Endothelial cell of umbilical vein (primary cell): ENCODE data around the gene DAAM1. TPM values are rescaled to one million over a fixed set of nuclear protein-coding genes. Genes with fewer than 3 reads are reported as not detected.

ENCODE experiments used
- BruUV-seq: library from RNA; stranded (reverse); fragments of 400-500 nt; replicated peaks from 2 replicates; lab custom pipeline; 2021; lab: Mats Ljungman, UMichigan
- CTCF ChIA-PET: fragments of 300-600, 350-600 bp; sonication (Branson Sonifier 250); formaldehyde crosslinking; loops from one replicate; lab custom pipeline; 2021; ENCODE audit warnings: antibody characterized with exemption, inconsistent platforms; lab: Charles Lee
- POLR2A ChIA-PET: fragments of 300-600, 350-600 bp; sonication (Branson Sonifier 250); formaldehyde crosslinking; loops from one replicate; lab custom pipeline; 2021; ENCODE audit warnings: antibody characterized with exemption, inconsistent platforms; lab: Charles Lee
- DNase-seq: peaks from one replicate; pipeline ENCODE4 v3.0.0-alpha.2; 2011; ENCODE audit warnings: low read depth, low spot score
- FAIRE-seq: peaks from 2 replicates; lab custom pipeline; 2011; peaks lifted over from hg19 to GRCh38; lab: Jason Lieb, UNC
- H2AFZ ChIP-seq: 2 replicates; pipeline ENCODE4 v1.6.0; 2012; ENCODE audit warnings: low read depth, low read length, control low read depth, inconsistent platforms
- H3K27ac ChIP-seq: 2 replicates; pipeline ENCODE4 v1.5.1; 2011; ENCODE audit warnings: low read depth, mild to moderate bottlenecking, control low read depth, low read length, moderate library complexity; ENCODE audit not compliant: insufficient read depth
- H3K27me3 ChIP-seq, 2 experiments: 2 replicates each; pipeline versions ENCODE4 v1.6.0 to v1.6.1; 2011; ENCODE audit warnings: low read length in 2 of 2, mixed read lengths in 1 of 2; ENCODE audit not compliant: control insufficient read depth in 2 of 2, insufficient read depth in 2 of 2
- H3K36me3 ChIP-seq, 2 experiments: 2 replicates in 1 of 2; 3 replicates in 1 of 2; pipeline ENCODE4 v1.5.1; 2011; ENCODE audit warnings: low read length in 2 of 2, mild to moderate bottlenecking in 1 of 2, moderate library complexity in 1 of 2; ENCODE audit not compliant: control insufficient read depth in 2 of 2, insufficient read depth in 2 of 2; ENCODE audit errors: extremely low read depth in 1 of 2
- H3K4me1 ChIP-seq: 3 replicates; pipeline ENCODE4 v1.5.1; 2011; ENCODE audit warnings: mild to moderate bottlenecking, low read length; ENCODE audit not compliant: control insufficient read depth, insufficient read depth; ENCODE audit errors: extremely low read depth
- H3K4me2 ChIP-seq: 2 replicates; pipeline ENCODE4 v1.6.1; 2011; ENCODE audit warnings: low read length, control low read depth, mixed read lengths; ENCODE audit not compliant: insufficient read depth
- H3K4me3 ChIP-seq, 3 experiments: fragments of 200-600 bp in 1 of 3; sonication (generic), shearing (Covaris generic) in 1 of 3; replicated peaks in 1 of 3; 2 replicates each; pipeline ENCODE4 v1.5.1; 2011 to 2016; ENCODE audit warnings: control low read depth in 3 of 3, low read length in 3 of 3, mild to moderate bottlenecking in 2 of 3, inconsistent platforms in 1 of 3, low read depth in 1 of 3, moderate library complexity in 1 of 3; ENCODE audit not compliant: insufficient read depth in 1 of 3
- H3K79me2 ChIP-seq: 2 replicates; pipeline ENCODE4 v1.6.0; 2012; ENCODE audit warnings: low read length, inconsistent platforms; ENCODE audit not compliant: control insufficient read depth, insufficient read depth
- H3K9ac ChIP-seq: replicated peaks from 2 replicates; pipeline ENCODE3; 2011; ENCODE audit warnings: low read length, control low read depth; ENCODE audit not compliant: insufficient read depth; ENCODE audit errors: extremely low read depth
- H3K9me1 ChIP-seq: replicated peaks from 3 replicates; pipeline ENCODE4 v1.6.0; 2011; ENCODE audit warnings: mild to moderate bottlenecking, low read length; ENCODE audit not compliant: control insufficient read depth, insufficient read depth; ENCODE audit errors: extremely low read depth
- H3K9me3 ChIP-seq: replicated peaks from 2 replicates; pipeline ENCODE4 v1.5.1; 2012; ENCODE audit warnings: low read length, inconsistent platforms; ENCODE audit not compliant: control insufficient read depth, insufficient read depth
- H4K20me1 ChIP-seq: replicated peaks from 2 replicates; pipeline ENCODE3; 2011; ENCODE audit warnings: mild to moderate bottlenecking, low read length; ENCODE audit not compliant: control insufficient read depth, insufficient read depth; ENCODE audit errors: extremely low read depth
- EZH2 ChIP-seq: IDR thresholded peaks from 2 replicates; pipeline ENCODE4 v1.6.1; 2012; ENCODE audit warnings: borderline replicate concordance, low read depth, mild to moderate bottlenecking, moderate library complexity, low read length, inconsistent platforms; ENCODE audit not compliant: severe bottlenecking
- FOS ChIP-seq: IDR thresholded peaks from 2 replicates; pipeline ENCODE4 v1.6.1; 2011; ENCODE audit warnings: mild to moderate bottlenecking, low read length, moderate library complexity, borderline replicate concordance; ENCODE audit not compliant: insufficient read depth
- GATA2 ChIP-seq: IDR thresholded peaks from 2 replicates; pipeline ENCODE4 v1.7.0; 2011; ENCODE audit warnings: low read depth, mild to moderate bottlenecking, moderate library complexity, mixed read lengths, low read length; ENCODE audit not compliant: insufficient read length, insufficient read depth
- JUN ChIP-seq: IDR thresholded peaks from 2 replicates; pipeline ENCODE4 v1.6.1; 2011; ENCODE audit warnings: borderline replicate concordance, low read depth; ENCODE audit not compliant: insufficient read length, insufficient read depth
- MYC ChIP-seq: IDR thresholded peaks from one replicate; pipeline ENCODE4 v1.6.1; 2011; ENCODE audit warnings: mild to moderate bottlenecking, low read depth, low read length
- POLR2A ChIP-seq: IDR thresholded peaks from 2 replicates; pipeline ENCODE4 v1.6.1; 2012; ENCODE audit warnings: low read depth, mild to moderate bottlenecking, control low read depth, low read length
- POLR2AphosphoS5 ChIP-seq: IDR thresholded peaks from 2 replicates; pipeline ENCODE4 v1.6.1; 2012; ENCODE audit warnings: low read depth, mild to moderate bottlenecking, control low read depth, low read length, moderate library complexity; ENCODE audit not compliant: insufficient read depth
- dilution Hi-C: fragments of 300-500 bp; cut with MboI; formaldehyde crosslinking; loops from one replicate; pipeline ENCODE4 v1.15.0; 2019; ENCODE audit warnings: low sequenced_read_pairs; ENCODE audit not compliant: extremely low pct_ligation_motif_present
- intact Hi-C: fragments of 100-400 bp; cut with micrococcal nuclease; formaldehyde crosslinking; loops from one replicate; pipeline ENCODE4 v1.10.0; 2022
- polyA plus RNA-seq, 4 experiments: library from polyadenylated mRNA; depleted of rRNA in 3 of 4; stranded (reverse) in 3 of 4; unstranded in 1 of 4; fragments of >200 nt; gene quantifications; 2 replicates each; pipeline versions ENCODE4 v1.2.1 to v1.2.3, GENCODE V29; 2011 to 2012; ENCODE audit warnings: missing spikeins in 1 of 4
- total RNA-seq: library from RNA; stranded (reverse); gene quantifications from 2 replicates; pipeline ENCODE4 v1.2.3, GENCODE V29; 2021
- TF ChIP-seq, protein P1 (sequence below): IDR thresholded peaks from 2 replicates; pipeline ENCODE4 v1.6.1; 2011; ENCODE audit not compliant: insufficient read depth, insufficient read length
- TF ChIP-seq, protein P2 (sequence below), 2 donors: IDR thresholded peaks; 1 replicate in 1 of 2; 2 replicates in 1 of 2; pipeline ENCODE4 v1.5.1; 2011; ENCODE audit warnings: low read length in 2 of 2, mild to moderate bottlenecking in 2 of 2, moderate library complexity in 2 of 2, control low read depth in 1 of 2, inconsistent platforms in 1 of 2, low read depth in 1 of 2; ENCODE audit not compliant: insufficient read depth in 1 of 2; ENCODE audit errors: extremely low read depth in 1 of 2

The DAAM1 gene
- total and polyA plus RNA-seq, 2 donors (not counting 3 experiments of a cell fraction or from before 2014, with no cell fraction given), result 10.2 to 25.3 TPM

DNA sequence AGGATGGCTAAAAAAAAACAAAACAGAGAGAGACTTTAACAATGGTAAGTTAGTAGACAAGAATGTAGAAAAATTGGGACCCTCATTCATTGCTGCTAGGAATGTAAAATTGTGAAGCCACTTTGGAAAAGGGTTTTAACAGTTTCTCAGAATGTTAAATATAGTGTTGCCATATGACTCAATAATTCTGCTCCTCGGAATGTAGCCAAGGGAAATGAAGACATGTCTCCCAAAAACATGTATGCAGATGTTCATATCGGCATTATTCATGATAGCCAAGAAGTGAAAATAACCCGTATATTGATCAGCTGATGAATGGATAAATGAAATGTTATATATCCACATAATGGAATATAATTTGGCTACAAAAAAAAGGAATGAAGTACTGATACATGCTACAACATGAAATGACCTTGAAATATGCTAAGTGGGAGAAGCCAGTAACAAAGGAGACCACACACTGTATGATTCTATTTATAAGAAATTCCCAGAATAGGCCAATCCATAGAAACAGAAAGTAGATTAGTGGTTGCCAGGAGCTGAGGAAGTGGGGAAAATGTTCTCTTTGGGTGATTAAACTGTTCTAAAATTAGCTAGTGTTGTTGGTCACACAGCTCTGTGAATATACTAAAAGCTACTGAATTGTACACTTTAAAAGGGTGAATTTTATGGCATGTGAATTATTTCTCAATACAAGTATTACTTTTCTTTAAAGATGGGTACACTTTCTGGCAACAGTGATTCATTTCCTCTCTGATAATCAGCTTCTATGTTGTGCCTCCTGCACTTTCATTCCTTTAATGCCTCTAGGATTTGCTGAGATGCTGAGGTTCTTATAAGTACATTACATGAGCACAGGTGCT is 132.5 kb downstream of the DAAM1 start:
- Histone ChIP-seq H3K4me3 (peak overlapping the region in 1 of 3 experiments; percentile 23), H3K9me1 (no peaks in the 10 kb centered on the region), H3K4me1 (peaks cover 21% of the 10 kb centered on the region), H2AFZ (peak overlapping the region; percentile 15), H3K9me3 (no peaks in the 10 kb centered on the region), H4K20me1 (no peaks in the 10 kb centered on the region), H3K4me2 (peak overlapping the region; percentile 85), H3K79me2 (no peaks in the 10 kb centered on the region), H3K36me3 (peaks cover 0 to 3% of the 10 kb centered on the region in 2 experiments), H3K9ac (peak overlapping the region; percentile 66), H3K27ac (peak overlapping the region; percentile 84), H3K27me3 (no peaks in the 10 kb centered on the region)
- dilution Hi-C loops, result no loop called here
- peak; percentile 71 for FAIRE-seq
- CTCF ChIA-PET, result interaction anchor here (0.9 to 1.5 kb wide), 5 partner anchors 9 to 188 kb away, joined by 3 to 9 read pairs (median 7); no protein-coding TSS in a partner anchor
- POLR2A ChIA-PET, result interaction anchor here (1.0 to 1.2 kb wide), 2 partner anchors 14 to 15 kb away, joined by 3 to 4 read pairs; no protein-coding TSS in a partner anchor
- DNase-seq, result peak; percentile 90
- TF ChIP-seq FOS (peak; percentile 20), MYC (no peak), JUN (peak; percentile 9), GATA2 (no peak), POLR2A (peak; percentile 29)
- intact Hi-C loops, result loop anchor here (1.0 kb wide), 5 partner anchors 11 to 85 kb away; no protein-coding TSS in a partner anchor
- BruUV-seq, result TSS peak; percentile 63

DNA sequence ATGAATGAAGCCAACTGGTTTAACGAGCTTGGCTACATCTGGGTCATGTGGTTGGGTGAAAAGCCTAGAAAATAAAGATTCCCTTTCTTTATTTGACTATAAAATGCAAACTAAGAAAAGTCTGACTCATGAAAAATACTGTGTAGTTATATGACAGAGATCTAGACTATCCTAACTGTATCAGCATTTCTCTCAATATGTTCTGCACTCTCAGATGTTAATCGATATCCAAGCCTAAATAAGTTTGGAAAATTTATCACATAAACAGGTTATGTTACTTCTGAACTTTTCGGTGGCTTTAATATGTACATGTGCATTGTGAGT is 133.1 kb downstream of the DAAM1 start:
- Histone ChIP-seq H2AFZ (no peak overlapping the region), H3K4me2 (peak overlapping the region; percentile 85), H3K27me3 (no peaks in the 10 kb centered on the region), H3K27ac (peak overlapping the region; percentile 84), H4K20me1 (no peaks in the 10 kb centered on the region), H3K4me1 (peaks cover 21% of the 10 kb centered on the region), H3K9ac (peak overlapping the region; percentile 66), H3K79me2 (no peaks in the 10 kb centered on the region), H3K36me3 (peaks cover 0 to 3% of the 10 kb centered on the region in 2 experiments), H3K9me1 (no peaks in the 10 kb centered on the region), H3K4me3 (no peak overlapping the region), H3K9me3 (no peaks in the 10 kb centered on the region)
- dilution Hi-C loops (no loop called here), intact Hi-C loops (loop anchor here (1.0 kb wide), 5 partner anchors 11 to 85 kb away; no protein-coding TSS in a partner anchor)
- ChIA-PET POLR2A (interaction anchor here (1.0 to 1.2 kb wide), 2 partner anchors 14 to 16 kb away, joined by 3 to 4 read pairs; no protein-coding TSS in a partner anchor), CTCF (interaction anchor here (0.9 to 1.5 kb wide), 5 partner anchors 9 to 188 kb away, joined by 3 to 9 read pairs (median 7); no protein-coding TSS in a partner anchor)
- no peak for DNase-seq
- TF ChIP-seq EZH2 (no peak), JUN (no peak), POLR2A (no peak), POLR2AphosphoS5 (no peak), FOS (no peak), MYC (no peak), GATA2 (no peak)
- TF ChIP-seq, protein P1, sequence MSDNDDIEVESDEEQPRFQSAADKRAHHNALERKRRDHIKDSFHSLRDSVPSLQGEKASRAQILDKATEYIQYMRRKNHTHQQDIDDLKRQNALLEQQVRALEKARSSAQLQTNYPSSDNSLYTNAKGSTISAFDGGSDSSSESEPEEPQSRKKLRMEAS, result no peak
- TF ChIP-seq, protein P2, sequence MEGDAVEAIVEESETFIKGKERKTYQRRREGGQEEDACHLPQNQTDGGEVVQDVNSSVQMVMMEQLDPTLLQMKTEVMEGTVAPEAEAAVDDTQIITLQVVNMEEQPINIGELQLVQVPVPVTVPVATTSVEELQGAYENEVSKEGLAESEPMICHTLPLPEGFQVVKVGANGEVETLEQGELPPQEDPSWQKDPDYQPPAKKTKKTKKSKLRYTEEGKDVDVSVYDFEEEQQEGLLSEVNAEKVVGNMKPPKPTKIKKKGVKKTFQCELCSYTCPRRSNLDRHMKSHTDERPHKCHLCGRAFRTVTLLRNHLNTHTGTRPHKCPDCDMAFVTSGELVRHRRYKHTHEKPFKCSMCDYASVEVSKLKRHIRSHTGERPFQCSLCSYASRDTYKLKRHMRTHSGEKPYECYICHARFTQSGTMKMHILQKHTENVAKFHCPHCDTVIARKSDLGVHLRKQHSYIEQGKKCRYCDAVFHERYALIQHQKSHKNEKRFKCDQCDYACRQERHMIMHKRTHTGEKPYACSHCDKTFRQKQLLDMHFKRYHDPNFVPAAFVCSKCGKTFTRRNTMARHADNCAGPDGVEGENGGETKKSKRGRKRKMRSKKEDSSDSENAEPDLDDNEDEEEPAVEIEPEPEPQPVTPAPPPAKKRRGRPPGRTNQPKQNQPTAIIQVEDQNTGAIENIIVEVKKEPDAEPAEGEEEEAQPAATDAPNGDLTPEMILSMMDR (IDR thresholded peaks at IDR 0.05; ENCODE audit: extremely low read depth in 1 of 2, insufficient read depth in 1 of 2, low read depth in 1 of 2, low read length in 2 of 2), result no peak
- FAIRE-seq, result no peak
- BruUV-seq, result no TSS peak
